ENCODE results near the gene CRTC1.
"Not testable (repeated sequence)": the region's sequence is repeated elsewhere in the genome, so short reads cannot be mapped to it uniquely, and the experiment has no call there.

The CRTC1 gene

DNA sequence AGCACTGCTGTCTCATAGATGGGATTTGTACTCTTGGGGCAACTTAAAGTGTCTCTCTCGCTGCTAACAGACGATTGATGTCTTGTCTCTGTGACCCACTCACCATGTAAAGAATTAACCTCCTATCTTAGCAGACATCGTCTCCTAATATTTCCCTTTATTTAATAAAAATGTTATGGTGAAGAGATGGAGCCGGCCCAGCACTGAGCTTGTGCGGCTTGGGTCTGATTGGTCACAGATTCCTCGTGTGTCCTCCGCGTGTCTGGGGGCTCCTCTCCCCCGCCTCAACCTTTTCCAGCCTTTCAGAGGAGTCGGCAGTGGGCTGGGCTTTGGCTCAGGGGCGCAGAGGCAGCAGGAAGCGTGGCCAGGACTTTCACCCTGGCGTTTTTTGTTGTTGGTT, 13.2 kb upstream of the CRTC1 start:
- no peak for DNase-seq

DNA sequence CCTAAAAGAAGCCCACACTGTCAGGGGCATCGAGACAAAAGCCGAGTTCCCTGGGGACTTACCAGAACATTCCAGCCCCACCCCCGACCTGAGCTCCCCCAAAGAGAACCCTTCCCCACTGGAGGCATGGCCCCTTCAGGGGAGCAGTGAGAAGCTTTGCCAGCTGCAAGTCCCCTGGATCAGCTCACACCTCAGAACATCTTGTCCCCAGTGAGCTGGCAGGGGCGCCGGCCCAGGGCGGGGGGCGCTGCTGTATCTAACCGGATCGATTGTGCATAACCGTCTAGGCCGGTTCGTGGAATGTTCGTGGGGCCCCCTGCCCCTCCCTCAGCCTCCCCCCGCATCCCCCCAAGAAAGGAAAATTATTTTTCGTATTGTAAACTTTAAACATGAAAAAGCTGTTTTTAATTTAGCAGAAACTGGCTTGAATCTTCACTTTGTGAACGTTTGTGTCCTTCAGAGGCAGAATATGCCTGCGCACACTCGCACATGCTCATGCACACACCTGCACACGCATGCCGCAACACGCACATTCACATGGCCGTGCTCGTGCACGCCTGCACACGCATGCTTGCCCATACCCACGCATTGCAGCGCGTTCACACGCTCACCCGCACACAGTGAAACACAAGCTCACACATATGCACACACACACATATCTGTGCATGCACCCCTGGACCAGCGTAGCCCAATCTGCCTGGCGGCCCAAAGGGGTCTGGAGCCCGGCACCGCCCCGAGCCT, 12.0 kb upstream of the CRTC1 start:
- no peak for DNase-seq

DNA sequence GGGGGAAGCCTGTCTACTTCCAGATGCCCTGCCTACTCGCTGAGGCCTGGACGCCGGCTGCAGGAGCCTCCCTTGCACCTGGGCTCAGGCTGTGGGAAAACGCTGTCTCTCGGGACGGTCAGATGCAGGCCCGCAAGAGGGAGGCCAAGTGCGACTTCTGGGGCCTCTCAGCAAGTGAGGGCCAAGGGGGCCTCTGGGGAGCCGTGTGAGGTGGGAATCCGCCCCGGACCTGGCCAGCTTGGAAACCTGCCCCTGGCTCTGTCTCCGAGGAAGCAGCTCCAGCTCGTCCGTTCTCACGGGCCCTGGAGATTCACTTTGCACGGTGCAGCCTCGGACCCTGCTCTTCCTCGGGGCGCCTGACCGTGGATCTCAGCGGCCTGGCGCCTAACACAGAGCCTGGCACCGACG, 11.4 kb upstream of the CRTC1 start:
- DNase-seq: no peak

DNA sequence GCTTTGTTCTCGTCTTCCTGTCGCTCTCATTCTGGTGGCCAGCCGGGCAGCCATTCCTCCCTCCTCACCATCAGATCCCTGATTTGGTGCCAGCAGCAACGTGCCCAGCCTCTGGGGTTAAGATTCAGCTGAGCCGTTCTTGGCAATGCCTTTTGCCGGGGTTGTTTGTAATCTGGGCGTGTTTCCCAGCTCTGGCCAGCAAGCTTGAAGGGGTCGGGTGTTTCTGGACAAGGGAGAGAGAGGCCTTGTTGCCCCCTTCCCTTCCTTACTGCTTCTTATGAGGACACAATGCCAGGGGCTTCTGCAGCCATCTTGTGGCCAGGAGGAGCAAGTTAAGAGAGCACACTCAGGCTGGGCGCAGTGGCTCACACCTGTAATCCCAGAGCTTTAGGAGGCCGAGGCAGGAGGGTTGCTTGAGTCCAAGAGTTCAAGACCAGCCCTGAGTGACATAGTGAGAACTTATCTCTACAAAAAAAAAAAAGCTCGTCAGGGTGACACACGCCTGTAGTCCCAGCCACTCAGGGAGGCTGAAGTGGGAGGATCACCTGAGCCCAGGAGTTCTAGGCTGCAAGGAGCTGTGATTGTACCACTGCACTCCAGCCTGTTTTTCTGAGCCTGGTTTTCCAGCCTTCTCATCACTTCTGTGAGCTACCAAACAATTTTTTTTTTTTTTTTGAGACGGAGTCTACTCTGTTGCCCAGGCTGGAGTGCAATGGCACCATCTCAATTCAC, 10.7 kb upstream of the CRTC1 start:
- peak; percentile 20 for DNase-seq

DNA sequence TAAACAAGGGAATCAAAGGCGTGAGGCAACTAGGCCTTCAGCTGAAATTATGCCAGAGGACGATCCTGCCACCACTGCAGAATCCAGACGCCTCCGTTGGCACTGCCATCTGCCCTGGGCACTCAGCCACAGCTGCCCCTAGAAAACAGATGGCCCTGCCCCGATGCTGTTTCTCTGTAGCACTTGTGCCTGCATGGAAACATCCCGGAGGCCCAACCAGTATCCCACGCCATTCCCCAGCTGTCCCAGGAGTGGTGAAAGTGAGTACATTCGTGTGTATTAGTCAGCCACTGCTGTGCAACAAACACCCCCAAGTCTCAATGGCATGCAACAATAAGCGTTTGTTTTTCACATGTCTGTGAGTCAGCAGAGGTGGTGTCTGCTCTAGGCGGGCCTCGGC, 8.9 kb upstream of the CRTC1 start:
- no peak for DNase-seq

DNA sequence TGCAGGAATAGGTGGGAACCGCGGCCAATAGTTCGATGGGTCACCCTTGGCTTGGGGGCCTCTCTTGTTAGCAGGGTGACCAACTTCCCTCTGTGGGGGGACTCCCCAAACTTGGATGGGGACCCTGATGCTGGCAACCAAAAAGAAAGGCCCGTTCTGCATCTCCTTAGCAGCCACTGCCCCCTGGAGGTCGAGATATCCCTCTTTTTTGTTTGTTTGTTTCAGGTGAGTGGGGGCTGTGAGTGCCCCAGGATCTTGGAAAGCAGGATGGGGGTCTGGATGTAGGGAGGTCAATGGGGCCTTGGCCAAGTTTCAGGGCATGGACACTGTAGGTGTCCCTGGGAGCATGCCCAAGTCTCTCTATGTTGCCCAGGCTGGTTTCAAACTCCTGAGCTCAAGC, 7.7 kb upstream of the CRTC1 start:
- DNase-seq: no peak

DNA sequence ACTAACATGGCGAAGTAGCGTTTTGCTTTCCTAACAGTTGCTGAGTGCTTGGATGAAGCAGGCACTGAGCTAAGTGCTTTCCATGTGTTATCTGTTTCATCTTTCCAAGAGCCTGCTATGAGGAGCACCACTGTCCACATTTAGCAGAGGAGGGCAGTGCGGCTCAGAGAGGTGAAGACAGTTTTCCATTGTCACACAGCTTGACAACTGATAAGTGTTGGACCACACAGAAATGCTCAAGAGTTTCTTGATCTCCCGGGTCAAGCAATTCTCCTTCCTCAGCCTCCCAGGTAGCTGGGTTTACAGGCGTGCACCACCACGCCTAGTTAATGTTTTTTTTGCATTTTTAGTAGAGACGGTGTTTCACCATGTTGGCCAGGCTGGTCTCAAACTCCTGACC, 6.8 kb upstream of the CRTC1 start:
- DNase-seq: no peak

DNA sequence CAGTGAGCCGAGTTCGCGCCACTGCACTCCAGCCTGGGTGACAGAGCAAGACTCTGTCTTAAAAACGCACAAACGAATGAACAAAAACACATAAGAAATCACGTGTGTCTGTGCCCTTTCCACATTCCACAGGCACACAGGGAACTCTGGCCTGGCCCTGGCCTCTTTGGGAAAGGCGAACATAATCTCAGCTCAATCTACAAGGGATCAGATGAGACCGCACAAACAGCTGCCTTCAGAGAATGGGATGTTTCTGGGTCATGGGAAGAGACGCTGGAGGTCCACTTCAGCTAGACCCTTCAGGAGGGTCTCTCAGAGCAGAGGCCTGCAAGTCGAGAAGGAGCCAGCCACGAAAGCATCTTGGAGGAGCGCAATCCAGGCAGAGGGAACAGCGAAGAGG, 6.3 kb upstream of the CRTC1 start:
- DNase-seq: no peak

DNA sequence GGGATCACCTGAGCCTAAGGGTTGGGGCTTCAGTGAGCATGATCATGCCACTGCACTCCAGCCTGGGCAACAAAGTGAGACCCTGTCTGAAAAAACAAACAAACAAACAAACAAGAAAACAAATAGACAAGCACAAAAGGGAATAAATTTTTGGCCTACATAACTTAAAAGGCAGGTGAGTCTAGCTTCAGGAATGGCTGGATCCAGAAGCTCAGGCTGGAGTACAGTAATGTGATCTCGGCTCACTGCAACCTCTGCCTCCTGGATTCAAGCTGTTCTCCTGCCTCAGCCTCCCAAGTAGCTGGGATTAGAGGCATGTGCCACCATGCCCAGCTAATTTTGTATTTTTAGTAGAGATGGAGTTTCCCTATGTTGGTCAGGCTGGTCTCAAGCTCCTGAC, 3.3 kb upstream of the CRTC1 start:
- DNase-seq: not testable (repeated sequence)

DNA sequence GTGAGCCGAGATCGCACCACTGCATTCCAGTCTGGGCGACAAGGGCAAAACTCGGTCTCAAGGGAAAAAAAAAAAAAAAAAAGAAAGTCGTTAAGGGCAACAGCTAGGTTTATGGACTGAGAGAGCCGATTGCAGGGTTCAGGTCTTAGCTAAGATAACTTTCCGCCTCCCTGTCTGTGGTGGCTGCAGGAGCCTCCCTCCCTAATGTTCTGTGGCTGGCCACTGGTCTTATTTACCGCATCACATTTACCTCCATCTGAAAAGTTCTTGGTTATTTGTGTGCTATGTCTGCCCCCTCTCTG, 722 bp upstream of the CRTC1 start:
- no peak for DNase-seq

DNA sequence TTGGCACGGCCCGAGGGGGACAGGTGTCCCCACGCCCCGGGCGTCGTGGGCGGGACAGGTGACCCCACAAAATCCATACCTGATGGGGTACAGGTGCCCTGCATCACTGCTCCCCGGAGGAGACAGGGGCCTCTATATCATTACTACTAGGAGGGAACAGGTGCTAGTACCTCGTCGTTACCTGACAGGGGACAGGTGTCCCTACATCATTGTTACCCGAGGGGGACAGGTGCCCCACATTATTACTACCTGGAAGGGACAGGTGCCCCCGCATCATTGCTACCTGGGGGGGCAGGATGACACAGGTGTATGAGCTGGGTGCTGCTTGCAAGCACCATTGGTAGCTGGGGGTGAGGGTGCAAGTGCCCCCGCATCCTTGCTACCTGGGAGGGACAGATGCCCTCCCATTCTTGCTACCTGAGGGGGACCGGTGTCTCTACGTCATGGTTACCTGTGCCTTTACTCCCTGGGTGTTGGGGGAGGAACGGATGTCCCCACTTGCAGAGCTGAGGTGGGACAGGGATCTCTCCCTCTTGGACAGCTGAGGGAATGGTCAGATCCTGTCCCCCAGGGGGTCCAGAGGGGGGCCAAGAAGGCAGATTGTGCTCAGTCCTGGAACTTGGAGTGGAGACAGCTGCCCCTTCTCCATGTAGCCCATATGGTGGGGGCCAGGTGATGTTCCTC, 620 bp downstream of the CRTC1 start:
- DNase-seq: no peak

DNA sequence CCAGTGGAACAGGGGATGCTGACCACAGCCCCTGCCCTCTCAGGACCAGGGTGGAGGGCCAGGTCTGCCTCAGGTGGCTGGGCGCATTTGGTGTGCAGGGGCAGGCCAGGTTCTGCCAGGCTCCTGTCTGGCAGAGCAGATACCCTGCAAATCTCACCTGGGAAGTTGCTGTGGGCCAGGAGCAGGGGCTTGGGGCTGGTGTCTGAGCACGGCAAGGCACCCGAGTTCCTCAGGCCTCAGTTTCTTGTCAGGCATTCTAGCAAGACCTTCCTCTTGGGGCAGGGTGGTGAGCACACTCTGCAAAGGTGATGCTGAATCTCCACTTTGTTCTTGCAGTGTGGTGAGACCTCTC, 1.1 kb downstream of the CRTC1 start:
- DNase-seq: no peak

DNA sequence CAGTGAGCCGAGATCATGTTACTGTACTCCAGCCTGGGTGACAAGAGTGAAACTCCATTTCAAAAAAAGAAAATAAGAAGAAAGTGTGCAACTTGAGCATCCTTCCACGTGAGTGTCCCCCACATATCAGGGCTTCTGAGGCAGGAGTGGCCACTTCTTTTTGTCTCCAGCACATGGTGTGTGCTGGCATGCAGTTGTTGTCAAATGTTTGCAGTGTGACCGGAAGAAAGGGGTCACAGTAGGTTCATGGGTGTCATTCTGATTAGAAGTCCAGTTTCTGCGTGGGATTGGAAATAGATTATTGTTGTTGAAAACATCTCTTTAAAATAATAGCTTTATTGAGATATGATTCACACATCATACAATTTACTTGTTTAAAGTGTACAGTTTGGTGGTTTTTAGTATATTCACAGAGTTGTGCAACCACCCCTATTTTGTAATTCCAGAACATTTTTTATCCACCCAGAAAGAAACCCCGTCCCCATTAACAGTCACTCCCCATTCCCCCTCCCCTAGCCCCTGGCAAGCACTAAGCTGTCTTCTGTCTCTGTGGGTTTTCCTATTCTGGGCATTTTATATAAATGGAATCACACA, 2.2 kb downstream of the CRTC1 start:
- no peak for DNase-seq

DNA sequence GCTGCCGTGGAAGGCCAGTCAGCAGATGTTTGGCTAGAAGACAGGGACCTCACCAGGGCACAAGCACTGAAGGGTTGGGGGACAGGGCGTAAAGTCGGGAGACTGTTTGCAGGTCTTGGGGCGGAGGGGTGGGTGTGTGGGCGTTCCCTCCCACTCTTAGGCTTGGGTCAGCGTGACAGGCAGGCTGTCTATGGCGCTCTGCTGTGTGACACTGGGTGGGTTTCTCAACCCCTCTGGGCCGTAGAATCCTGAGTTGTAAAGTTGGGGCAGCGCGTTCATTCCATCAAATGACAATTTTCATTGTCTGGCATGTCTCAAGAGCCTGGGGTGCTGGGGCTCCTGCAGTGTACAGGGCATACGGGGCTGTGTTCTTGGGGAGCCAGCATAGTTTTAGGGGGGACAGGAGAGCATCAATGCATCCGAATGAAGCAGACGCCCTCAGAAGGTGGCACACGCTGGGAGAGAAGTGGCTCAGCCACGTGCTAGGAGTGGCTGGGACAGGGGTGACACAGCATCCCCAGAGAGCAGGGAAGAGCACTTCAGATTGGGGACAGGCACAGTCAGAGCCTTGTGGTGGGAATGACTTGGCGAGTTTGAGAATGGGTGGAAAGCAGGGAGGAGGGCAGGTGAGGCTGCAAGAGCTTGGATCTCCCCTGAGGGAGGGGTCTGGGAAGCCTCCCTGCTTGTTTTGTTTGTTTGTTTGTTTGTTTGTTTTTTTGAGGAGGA, 4.4 kb downstream of the CRTC1 start:
- no peak for DNase-seq

DNA sequence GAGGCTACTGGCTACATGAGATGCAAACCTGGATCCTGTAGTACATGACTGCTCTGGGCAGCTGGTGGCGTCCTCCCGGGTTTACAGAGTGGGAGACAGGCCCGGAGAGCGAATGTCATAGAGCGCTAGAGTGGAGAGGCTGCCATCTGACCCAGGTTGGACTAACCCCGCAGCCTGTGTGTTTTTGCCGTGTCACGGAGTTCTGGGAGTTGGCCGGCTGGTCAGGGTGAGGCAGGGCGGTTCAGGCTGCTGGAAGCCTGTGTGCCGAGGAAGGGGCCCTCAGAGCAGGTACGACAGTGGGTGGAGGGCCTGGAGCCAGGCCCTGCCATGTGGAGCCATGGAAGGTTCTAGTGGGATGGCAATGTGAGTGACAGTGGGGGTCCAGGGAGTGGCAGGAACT, 12.5 kb downstream of the CRTC1 start:
- no peak for DNase-seq

DNA sequence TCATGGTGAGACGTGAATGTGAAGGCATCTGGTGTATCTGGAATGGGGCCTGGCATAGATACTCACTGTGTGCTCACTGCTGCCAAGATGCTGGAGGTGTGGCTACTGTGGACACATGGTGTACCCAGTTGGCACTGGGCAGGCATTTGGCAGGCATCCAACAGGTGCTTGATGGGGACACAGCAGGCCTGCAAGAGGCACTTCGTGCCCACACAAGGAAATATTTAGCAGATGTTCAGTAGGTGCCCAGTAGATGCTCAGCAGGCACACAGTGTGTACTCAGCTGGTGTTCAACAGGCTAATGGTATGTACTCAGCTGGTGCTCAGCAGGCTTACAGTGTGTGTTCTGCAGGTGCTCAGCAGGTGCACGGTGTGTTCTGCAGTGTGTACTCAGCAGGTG, 14.2 kb downstream of the CRTC1 start:
- DNase-seq: no peak

DNA sequence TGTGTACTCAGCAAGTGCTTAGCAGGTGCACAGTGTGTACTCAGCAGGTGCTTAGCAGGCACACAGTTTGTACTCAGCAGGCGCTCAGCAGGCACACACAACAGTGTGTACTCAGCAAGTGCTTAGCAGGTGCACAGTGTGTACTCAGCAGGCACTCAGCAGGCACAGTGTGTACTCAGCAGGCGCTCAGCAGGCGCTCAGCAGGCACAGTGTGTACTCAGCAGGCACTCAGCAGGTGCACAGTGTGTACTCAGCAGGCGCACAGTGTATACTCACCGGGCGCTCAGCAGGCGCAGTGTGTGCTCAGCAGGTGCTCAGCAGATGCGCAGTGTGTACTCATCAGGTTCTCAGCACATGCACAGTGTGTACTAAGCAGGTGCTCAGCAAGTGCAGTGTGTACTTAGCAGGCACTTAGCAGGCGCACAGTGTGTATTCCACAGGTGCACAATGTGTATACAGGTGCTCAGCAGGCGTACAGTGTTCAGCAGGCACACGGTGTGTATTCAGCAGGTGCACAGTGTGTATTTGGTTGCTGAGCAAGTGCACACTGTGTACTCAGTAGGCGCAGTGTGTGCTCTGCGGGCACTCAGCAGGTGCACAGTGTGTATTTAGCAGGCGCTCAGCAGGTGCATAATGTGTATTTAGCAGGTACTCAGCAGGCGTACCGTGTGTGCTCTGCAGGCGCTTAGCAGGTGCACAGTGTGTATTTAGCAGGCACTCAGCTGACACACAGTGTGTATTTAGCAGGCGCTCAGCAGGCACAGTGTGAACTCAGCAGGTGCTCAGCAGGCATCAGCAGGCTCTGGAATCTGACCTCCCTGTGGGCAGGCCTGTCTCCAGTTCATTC, 15.1 kb downstream of the CRTC1 start:
- no peak for DNase-seq

DNA sequence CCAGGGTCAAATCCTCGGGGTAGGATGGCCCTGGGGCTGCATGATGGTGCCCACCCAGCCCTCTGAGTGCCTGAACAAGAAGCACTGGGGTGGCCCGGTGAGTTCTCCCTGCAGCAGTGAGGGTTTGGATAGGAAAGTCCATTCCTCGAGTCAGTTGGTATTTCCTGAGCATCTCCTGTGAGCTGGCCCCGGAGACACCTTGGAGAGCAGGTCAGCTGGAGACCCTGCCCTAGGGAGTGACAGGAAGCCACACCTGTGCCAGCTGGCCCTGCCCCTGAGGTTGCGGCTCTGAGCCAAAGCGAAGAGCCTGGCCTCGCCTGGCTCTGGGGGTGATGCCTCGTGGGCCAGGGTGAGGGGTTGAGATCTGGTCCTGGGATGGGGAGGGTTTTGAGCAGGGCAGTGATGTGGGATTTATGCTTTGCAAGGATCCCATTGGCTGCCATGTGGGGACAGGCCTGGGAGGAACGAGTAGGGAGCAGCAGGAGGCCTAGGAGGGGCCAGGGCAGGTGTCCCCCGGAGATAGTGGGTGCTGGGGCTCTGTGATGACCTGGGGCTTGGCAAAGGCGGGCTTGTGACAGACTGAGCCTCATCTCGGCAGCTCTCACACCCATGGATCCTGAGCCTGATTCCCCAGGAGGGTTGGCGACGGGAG, 16.0 kb downstream of the CRTC1 start:
- DNase-seq: no peak

DNA sequence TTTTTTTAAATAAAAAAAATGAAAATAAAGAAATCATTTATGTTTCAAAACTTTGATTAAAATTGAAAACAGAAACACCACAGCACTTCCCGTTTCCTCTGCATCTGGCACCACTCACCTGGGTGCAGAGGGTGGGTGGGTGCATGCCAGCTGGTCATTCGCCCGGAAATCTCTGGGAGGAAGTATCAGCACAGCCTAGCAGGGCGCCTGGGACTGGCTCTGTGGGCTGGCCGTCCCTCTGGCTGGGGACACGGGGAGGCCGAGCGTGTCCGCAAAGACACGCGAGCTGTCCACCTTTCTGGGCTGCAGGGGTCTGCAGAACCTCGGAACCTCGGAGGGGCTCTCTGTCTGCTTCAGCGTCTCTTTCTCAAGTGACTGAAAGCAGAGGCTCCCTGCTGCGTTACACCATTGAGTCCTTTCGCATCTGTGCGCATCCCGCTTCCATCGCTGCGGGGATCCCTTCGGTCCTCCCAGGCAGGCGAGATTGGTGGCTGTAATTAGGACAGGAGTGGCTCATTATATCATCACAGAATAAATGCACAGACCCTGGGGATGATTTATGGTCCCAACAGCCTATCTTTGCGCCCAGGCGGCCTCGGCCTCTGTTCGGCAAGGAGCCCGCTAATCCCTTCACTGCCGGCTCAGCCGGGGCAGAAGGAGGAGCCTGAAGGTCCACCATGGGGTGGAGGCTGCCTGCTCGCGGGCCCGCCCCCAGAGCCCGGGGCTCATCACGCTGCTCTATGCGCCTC, 17.2 kb downstream of the CRTC1 start:
- DNase-seq: peak; percentile 62

DNA sequence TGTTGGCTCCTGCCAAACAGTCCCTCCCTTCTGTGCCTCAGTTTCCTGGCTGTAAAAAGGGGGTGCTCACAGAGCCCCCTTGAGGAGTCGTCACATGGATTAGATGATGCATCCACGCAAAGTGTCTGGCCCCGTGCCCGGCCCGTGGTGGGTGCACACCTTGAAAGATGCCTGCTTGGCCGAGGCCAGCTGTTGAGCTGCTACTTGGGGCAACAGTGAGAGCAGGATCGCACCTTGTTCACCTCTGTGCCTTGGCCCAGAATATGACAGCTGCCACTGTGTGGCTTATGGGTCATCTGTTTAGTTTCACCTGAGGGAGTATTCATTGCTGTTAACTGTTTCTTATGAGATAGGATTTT, 17.7 kb downstream of the CRTC1 start:
- no peak for DNase-seq

DNA sequence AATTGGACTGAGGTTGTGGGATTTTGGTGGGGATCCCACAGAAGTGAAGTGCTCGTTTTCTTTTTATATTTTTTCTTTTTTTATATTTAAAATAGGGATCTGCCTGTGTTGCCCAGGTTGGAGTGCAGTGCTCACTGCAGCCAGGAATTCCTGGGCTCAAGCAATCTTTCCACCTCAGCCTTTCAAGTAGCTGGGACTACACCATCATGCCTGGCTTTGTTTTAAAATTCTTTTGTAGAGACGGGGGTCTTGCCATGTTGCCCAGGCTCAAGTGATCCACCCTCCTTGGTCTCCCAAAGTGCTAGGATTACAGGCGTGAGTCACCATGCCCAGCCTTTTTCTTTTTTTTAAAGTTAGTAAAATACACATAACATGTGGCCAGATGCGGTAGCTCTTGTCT, 20.6 kb downstream of the CRTC1 start:
- DNase-seq: no peak
